ENCODE data around the gene SCLT1.

DNA sequence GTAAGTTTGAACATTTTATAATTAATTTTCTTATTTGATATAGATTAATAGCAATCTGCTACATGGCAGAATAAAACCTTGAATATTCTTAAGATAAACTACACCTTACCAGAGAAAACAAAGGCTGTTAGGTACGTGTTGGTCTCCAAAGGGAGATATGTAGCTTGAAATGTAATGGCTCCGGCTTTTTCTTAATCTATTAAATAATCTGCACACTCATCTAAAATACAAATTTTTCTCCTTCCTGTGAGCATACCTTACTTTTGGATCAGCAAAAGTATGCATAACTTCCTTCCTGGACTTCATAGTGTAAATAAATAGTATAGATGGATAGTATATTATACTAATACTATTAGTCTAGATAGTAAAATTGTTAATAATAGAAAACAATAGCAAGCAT lies 142.5 kb downstream of the SCLT1 start:
- TF ChIP-seq, protein P1, sequence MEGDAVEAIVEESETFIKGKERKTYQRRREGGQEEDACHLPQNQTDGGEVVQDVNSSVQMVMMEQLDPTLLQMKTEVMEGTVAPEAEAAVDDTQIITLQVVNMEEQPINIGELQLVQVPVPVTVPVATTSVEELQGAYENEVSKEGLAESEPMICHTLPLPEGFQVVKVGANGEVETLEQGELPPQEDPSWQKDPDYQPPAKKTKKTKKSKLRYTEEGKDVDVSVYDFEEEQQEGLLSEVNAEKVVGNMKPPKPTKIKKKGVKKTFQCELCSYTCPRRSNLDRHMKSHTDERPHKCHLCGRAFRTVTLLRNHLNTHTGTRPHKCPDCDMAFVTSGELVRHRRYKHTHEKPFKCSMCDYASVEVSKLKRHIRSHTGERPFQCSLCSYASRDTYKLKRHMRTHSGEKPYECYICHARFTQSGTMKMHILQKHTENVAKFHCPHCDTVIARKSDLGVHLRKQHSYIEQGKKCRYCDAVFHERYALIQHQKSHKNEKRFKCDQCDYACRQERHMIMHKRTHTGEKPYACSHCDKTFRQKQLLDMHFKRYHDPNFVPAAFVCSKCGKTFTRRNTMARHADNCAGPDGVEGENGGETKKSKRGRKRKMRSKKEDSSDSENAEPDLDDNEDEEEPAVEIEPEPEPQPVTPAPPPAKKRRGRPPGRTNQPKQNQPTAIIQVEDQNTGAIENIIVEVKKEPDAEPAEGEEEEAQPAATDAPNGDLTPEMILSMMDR (IDR thresholded peaks at IDR 0.05), result no peak
- no peak for TF ChIP-seq POLR2A (IDR thresholded peaks at IDR 0.05)

Measured in thyroid gland (tissue), 4 donors.